Measurements from ENCODE around the gene ACADVL.

ACADVL gene

DNA sequence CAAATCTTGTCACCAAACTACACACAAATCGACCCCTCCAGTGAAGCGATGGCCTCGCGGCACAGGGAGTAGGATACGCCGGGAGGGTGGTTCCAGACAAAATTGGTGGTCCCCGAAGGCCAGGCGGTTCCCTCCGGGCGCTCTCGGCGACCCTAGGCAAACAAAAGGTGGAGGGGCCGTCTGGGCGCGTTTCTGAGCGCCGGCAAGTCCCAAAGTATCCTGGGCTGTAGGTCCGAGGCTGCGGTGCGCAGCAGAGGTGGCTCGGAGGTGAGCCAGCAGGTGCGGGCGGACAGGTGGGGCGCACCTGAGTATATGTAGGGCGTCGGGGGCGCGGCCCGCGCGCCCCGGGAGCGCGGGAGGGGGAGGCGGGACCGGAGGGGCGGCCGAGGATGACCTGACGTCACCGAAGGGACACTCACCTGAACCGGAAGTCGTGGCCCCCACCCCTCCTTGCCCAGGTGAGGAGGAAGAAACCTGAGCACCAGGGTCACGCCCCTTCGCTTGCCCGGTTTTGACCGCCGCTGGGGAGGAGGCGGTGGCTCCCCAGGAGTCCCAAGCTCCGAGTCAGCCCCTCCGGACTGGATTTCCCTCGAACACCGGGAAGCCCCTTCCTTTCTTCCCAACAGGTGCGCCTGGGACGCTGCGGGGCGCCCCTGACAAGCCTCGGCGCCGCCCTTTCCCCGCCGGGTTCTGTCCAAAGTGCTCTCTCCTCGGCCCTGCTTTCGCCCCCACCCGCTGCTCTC, 42.6 kb downstream of the ACADVL start, which contains the start of gene CLDN7:
CLDN7 (minus strand) TSS at position 287 of the 743 bp plus-strand sequence. CDS start 435 bp downstream, outside the sequence.
- TF ChIP-seq CTCF (conservative IDR thresholded peaks at IDR 0.05; ENCODE audit: low read depth, low read length) = no peak
- DNase-seq (ENCODE audit: low read depth) = no peak
- H3K4me3 ChIP-seq (ENCODE audit: low read length) = peak within 1 kb of the TSS; percentile 34

DNA sequence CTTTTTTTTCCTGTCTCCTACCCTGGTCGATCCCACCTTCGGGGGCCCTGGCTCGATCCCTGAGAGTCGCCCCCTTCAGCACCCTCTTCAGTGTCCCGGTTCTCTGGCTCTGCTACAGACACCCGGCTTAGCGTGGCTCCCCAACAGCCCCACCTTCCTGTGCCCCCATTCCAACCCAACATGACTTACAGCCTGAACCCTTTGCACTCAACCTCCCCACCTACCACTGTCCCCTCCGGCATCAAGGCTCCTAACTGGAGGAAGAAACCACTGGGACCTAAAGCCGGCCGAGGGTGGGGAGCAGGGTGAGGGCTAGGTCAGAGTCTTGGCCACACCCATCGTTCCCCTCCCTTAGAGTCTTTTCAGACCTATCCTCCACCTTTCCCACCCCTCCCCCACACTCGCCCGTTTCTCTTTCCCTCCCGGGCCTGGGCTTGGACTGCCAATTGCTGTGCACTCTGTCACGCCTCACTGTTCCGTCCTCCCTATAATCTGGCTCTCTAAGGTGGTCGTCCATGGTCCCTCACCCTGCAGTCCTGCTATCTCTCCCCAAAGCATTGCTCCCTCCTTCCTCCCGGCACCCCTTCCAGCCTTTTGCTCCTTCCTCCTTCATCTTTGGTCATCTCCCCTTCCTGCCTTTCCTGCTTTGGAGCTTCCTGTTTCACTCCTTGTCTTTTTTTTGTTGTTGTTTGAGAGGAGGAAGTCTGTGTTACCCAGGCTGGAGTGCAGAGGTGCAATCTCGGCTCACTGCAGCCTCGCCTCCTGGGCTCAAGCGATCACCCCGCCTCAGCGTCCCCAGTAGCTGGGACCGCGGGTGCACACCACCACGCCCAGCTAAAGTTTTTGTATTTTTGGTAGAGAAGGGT, 43.4 kb downstream of the ACADVL start:
- no peak for DNase-seq (ENCODE audit: low read depth)
- no peak overlapping the region for H3K4me3 ChIP-seq (ENCODE audit: low read length)
- no peak for TF ChIP-seq CTCF (conservative IDR thresholded peaks at IDR 0.05; ENCODE audit: low read depth, low read length)

DNA sequence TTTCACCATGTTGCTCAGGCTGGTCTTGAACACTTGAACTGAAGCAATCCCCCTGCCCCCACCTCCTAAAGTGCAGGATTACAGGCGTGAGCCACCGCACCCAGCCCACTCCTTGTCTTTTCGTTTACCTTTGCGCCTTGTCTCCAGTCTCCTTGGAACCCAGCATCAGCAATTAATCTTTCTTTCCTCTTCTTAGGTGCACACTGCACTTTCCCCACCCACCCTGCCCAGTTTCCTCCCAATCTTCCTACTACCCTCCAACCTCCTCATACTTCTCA, 44.0 kb downstream of the ACADVL start:
- H3K4me3 ChIP-seq (ENCODE audit: low read length) = no peak overlapping the region
- no peak for DNase-seq (ENCODE audit: low read depth)
- TF ChIP-seq CTCF (conservative IDR thresholded peaks at IDR 0.05; ENCODE audit: low read depth, low read length) = no peak

GRCh38 chr17:7266784-7267183, 47.0 kb downstream of the ACADVL start:
- H3K4me3 ChIP-seq (ENCODE audit: low read length) = no peak overlapping the region
- DNase-seq (ENCODE audit: low read depth) = no peak
- TF ChIP-seq CTCF (conservative IDR thresholded peaks at IDR 0.05; ENCODE audit: low read depth, low read length) = no peak
